ENCODE results near the gene OTOA.

OTOA gene

DNA sequence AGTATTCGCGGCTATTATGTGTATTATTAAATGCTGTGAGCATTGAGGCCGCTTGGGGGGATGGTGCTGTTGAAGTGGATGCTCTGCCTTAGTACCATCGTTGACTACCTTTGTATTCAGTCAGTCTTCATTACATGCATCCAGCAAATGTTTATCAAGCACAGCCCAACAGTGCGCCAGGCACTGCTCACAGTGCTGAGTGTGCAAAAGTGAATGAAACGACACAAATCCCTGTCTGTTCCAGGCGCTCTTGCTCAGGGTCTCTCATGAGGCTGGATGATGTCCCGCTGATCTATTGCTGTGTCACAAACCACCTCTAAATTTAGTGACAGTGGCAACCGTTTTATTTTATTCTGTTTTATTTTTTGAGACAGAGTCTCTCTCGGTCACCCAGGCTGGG is 53.8 kb downstream of the OTOA start:
- Histone ChIP-seq H3K4ac (ENCODE audit: low read depth, low read length) (no peak overlapping the region), H3K27ac (ENCODE audit: low read depth, low read length) (no peak overlapping the region), H2BK15ac (replicated peaks; ENCODE audit: low read depth) (no peak overlapping the region), H3K23ac (ENCODE audit: low read length) (no peak overlapping the region), H4K8ac (ENCODE audit: low read depth, low read length) (no peak overlapping the region), H3K27me3 (ENCODE audit: insufficient read depth, low read length, poor library complexity) (no peaks in the 10 kb centered on the region), H2BK5ac (ENCODE audit: low read length) (no peak overlapping the region), H3K36me3 (ENCODE audit: control insufficient read depth, insufficient read depth, low read length) (no peaks in the 10 kb centered on the region), H3K18ac (ENCODE audit: low read length) (no peak overlapping the region), H4K5ac (ENCODE audit: low read length) (no peak overlapping the region), H3K4me2 (ENCODE audit: low read length) (no peak overlapping the region), H2BK120ac (ENCODE audit: low read depth, low read length) (no peak overlapping the region), H2AK5ac (ENCODE audit: low read length) (no peak overlapping the region), H3K56ac (ENCODE audit: low read length) (no peak overlapping the region), H3K79me1 (ENCODE audit: low read length) (no peaks in the 10 kb centered on the region), H3K4me3 (ENCODE audit: low read length) (no peak overlapping the region), H3K79me2 (ENCODE audit: control insufficient read depth, insufficient read depth, low read length) (no peaks in the 10 kb centered on the region), H3K9ac (ENCODE audit: low read length) (no peak overlapping the region), H3K4me1 (ENCODE audit: control insufficient read depth, low read depth, low read length) (no peaks in the 10 kb centered on the region)
- DNase-seq, result no peak
- no CpG with 5 or more reads among the region's 10 CpGs for WGBS (ENCODE audit: extremely low coverage, insufficient coverage, low lambda C conversion rate)

DNA sequence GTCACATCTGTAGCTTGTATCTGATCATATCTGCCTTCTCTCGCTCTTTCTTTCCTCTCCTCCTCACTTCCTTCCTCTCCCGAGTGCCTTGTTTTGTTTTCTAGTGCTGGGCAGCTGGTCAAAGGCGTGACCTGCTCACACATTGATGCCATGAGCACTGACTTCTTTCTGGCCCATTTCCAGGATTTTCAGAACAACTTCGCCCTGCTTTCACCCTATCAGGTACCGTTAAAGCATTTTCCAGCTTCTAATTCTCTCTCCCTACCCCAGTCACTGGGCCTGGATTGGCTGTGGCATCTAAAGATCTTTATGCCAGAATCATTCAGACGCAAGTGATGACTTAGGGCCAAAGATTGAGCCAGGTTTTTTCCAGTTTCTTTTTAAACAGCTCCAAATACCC is 55.5 kb downstream of the OTOA start:
- no CpG with 5 or more reads among the region's 6 CpGs for WGBS (ENCODE audit: extremely low coverage, insufficient coverage, low lambda C conversion rate)
- H3K4ac ChIP-seq (ENCODE audit: low read depth, low read length), result no peak overlapping the region
- no peak overlapping the region for H4K5ac ChIP-seq (ENCODE audit: low read length)

GRCh38 chr16:21720533-21720932 is 56.8 kb downstream of the OTOA start:
- no peak overlapping the region for H4K8ac ChIP-seq (ENCODE audit: low read depth, low read length)
- H3K79me1 ChIP-seq (ENCODE audit: low read length), result no peaks in the 10 kb centered on the region
- no peaks in the 10 kb centered on the region for H3K36me3 ChIP-seq (ENCODE audit: control insufficient read depth, insufficient read depth, low read length)
- DNase-seq, result no peak
- H3K27ac ChIP-seq (ENCODE audit: low read depth, low read length), result no peak overlapping the region
- no peak overlapping the region for H3K4me3 ChIP-seq (ENCODE audit: low read length)
- H3K18ac ChIP-seq (ENCODE audit: low read length), result no peak overlapping the region
- no peak overlapping the region for H3K56ac ChIP-seq (ENCODE audit: low read length)
- H3K4ac ChIP-seq (ENCODE audit: low read depth, low read length), result no peak overlapping the region
- H3K79me2 ChIP-seq (ENCODE audit: control insufficient read depth, insufficient read depth, low read length), result no peaks in the 10 kb centered on the region
- H2BK15ac ChIP-seq (replicated peaks; ENCODE audit: low read depth), result no peak overlapping the region
- no CpG with 5 or more reads among the region's 2 CpGs for WGBS (ENCODE audit: extremely low coverage, insufficient coverage, low lambda C conversion rate)
- no peak overlapping the region for H2AK5ac ChIP-seq (ENCODE audit: low read length)
- no peak overlapping the region for H3K23ac ChIP-seq (ENCODE audit: low read length)
- H3K9ac ChIP-seq (ENCODE audit: low read length), result no peak overlapping the region
- no peaks in the 10 kb centered on the region for H3K27me3 ChIP-seq (ENCODE audit: insufficient read depth, low read length, poor library complexity)
- no peak overlapping the region for H3K4me2 ChIP-seq (ENCODE audit: low read length)
- H2BK120ac ChIP-seq (ENCODE audit: low read depth, low read length), result no peak overlapping the region
- H4K5ac ChIP-seq (ENCODE audit: low read length), result no peak overlapping the region
- no peaks in the 10 kb centered on the region for H3K4me1 ChIP-seq (ENCODE audit: control insufficient read depth, low read depth, low read length)
- H2BK5ac ChIP-seq (ENCODE audit: low read length), result no peak overlapping the region

More for the DNA sequence above, 55.5 kb downstream of the OTOA start:
- Histone ChIP-seq H3K56ac (ENCODE audit: low read length) (no peak overlapping the region), H3K27me3 (ENCODE audit: insufficient read depth, low read length, poor library complexity) (no peaks in the 10 kb centered on the region), H3K79me2 (ENCODE audit: control insufficient read depth, insufficient read depth, low read length) (no peaks in the 10 kb centered on the region), H3K4me2 (ENCODE audit: low read length) (no peak overlapping the region), H2BK120ac (ENCODE audit: low read depth, low read length) (no peak overlapping the region), H3K4me1 (ENCODE audit: control insufficient read depth, low read depth, low read length) (no peaks in the 10 kb centered on the region), H3K79me1 (ENCODE audit: low read length) (no peaks in the 10 kb centered on the region), H3K9ac (ENCODE audit: low read length) (no peak overlapping the region), H3K27ac (ENCODE audit: low read depth, low read length) (no peak overlapping the region), H2AK5ac (ENCODE audit: low read length) (no peak overlapping the region), H3K23ac (ENCODE audit: low read length) (no peak overlapping the region), H4K8ac (ENCODE audit: low read depth, low read length) (no peak overlapping the region), H2BK15ac (replicated peaks; ENCODE audit: low read depth) (no peak overlapping the region), H3K4me3 (ENCODE audit: low read length) (no peak overlapping the region), H3K18ac (ENCODE audit: low read length) (no peak overlapping the region), H2BK5ac (ENCODE audit: low read length) (no peak overlapping the region), H3K36me3 (ENCODE audit: control insufficient read depth, insufficient read depth, low read length) (no peaks in the 10 kb centered on the region)
- DNase-seq, result no peak

DNA sequence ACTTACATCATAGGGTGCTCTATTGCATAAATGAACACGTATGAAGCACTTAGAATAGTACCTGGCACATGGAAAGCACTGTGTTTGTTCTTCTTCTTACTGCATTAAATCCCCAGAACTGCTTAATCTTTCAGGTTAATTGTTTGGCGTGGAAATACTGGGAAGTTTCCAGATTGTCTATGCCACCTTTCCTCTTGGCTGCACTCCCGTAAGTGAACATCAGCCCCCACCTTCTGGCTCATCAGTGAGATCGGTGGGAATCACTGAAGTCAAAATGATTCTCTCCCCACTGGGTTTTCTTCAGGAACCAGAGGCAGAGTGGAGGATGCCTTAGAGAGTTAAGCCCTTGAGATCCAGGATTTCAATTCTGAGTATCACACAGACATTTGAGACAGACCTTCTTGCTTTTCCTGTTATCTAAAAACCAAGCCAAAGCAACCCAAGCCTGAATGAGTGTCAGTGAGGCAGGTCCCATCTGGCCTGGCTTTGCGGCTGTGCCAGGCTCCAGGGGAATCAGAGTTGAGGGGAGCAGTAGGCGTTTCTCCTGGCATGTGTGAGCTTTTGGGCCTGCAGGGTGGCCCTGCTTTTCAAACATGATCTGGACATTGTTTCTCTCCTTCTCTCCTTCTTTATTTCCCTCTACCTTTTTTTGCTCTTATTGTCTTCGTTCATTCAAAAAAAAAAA is 59.1 kb downstream of the OTOA start:
- Histone ChIP-seq H3K4me1 (ENCODE audit: control insufficient read depth, low read depth, low read length) (no peaks in the 10 kb centered on the region), H3K4ac (ENCODE audit: low read depth, low read length) (no peak overlapping the region), H3K23ac (ENCODE audit: low read length) (no peak overlapping the region), H3K79me2 (ENCODE audit: control insufficient read depth, insufficient read depth, low read length) (no peaks in the 10 kb centered on the region), H4K8ac (ENCODE audit: low read depth, low read length) (no peak overlapping the region), H3K9ac (ENCODE audit: low read length) (no peak overlapping the region), H3K18ac (ENCODE audit: low read length) (no peak overlapping the region), H2AK5ac (ENCODE audit: low read length) (no peak overlapping the region), H3K27me3 (ENCODE audit: insufficient read depth, low read length, poor library complexity) (no peaks in the 10 kb centered on the region), H3K4me2 (ENCODE audit: low read length) (no peak overlapping the region), H2BK120ac (ENCODE audit: low read depth, low read length) (no peak overlapping the region), H3K36me3 (ENCODE audit: control insufficient read depth, insufficient read depth, low read length) (no peaks in the 10 kb centered on the region), H3K56ac (ENCODE audit: low read length) (no peak overlapping the region), H2BK15ac (replicated peaks; ENCODE audit: low read depth) (no peak overlapping the region), H3K27ac (ENCODE audit: low read depth, low read length) (no peak overlapping the region), H3K4me3 (ENCODE audit: low read length) (no peak overlapping the region), H2BK5ac (ENCODE audit: low read length) (no peak overlapping the region), H3K79me1 (ENCODE audit: low read length) (no peaks in the 10 kb centered on the region), H4K5ac (ENCODE audit: low read length) (no peak overlapping the region)
- DNase-seq, result no peak
- no CpG with 5 or more reads among the region's 7 CpGs for WGBS (ENCODE audit: extremely low coverage, insufficient coverage, low lambda C conversion rate)

- Histone ChIP-seq H3K79me2 (ENCODE audit: control insufficient read depth, insufficient read depth, low read length) (no peaks in the 10 kb centered on the region), H2AK5ac (ENCODE audit: low read length) (no peak overlapping the region), H3K18ac (ENCODE audit: low read length) (no peak overlapping the region), H3K9ac (ENCODE audit: low read length) (no peak overlapping the region), H2BK15ac (replicated peaks; ENCODE audit: low read depth) (no peak overlapping the region), H3K4ac (ENCODE audit: low read depth, low read length) (no peak overlapping the region), H3K79me1 (ENCODE audit: low read length) (no peaks in the 10 kb centered on the region), H3K23ac (ENCODE audit: low read length) (no peak overlapping the region), H2BK5ac (ENCODE audit: low read length) (no peak overlapping the region), H4K5ac (ENCODE audit: low read length) (no peak overlapping the region), H3K56ac (ENCODE audit: low read length) (no peak overlapping the region), H3K36me3 (ENCODE audit: control insufficient read depth, insufficient read depth, low read length) (no peaks in the 10 kb centered on the region), H3K27me3 (ENCODE audit: insufficient read depth, low read length, poor library complexity) (no peaks in the 10 kb centered on the region), H2BK120ac (ENCODE audit: low read depth, low read length) (no peak overlapping the region), H3K4me3 (ENCODE audit: low read length) (no peak overlapping the region), H3K4me2 (ENCODE audit: low read length) (no peak overlapping the region), H4K8ac (ENCODE audit: low read depth, low read length) (no peak overlapping the region), H3K27ac (ENCODE audit: low read depth, low read length) (no peak overlapping the region), H3K4me1 (ENCODE audit: control insufficient read depth, low read depth, low read length) (no peaks in the 10 kb centered on the region)
- no peak for DNase-seq
- WGBS (ENCODE audit: extremely low coverage, insufficient coverage, low lambda C conversion rate), result no CpG with 5 or more reads among the region's 2 CpGs
These were observed 59.8 kb downstream of the OTOA start for GRCh38 chr16:21723532-21723931.

DNA sequence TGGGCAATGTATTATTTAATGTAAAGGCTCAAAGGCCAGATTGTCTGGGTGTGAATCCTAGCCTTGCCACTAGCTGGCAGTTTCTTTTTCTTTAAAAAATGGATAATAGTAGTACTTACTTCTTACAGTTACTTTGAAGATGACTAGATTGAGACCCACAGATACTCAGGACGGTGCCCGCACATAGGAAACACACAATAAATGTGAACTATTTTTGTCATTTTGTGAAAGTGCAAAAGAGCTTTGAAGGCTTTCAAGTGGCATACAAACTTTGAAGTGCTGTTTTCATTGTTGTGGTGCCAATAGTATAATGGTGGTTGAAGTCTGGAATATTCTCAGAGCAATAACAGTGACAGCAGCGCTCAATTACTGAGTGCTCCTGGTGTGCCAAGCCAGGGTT is 63.6 kb downstream of the OTOA start:
- Histone ChIP-seq H2AK5ac (ENCODE audit: low read length) (no peak overlapping the region), H3K36me3 (ENCODE audit: control insufficient read depth, insufficient read depth, low read length) (no peaks in the 10 kb centered on the region), H3K18ac (ENCODE audit: low read length) (no peak overlapping the region), H3K4ac (ENCODE audit: low read depth, low read length) (no peak overlapping the region), H3K27me3 (ENCODE audit: insufficient read depth, low read length, poor library complexity) (no peaks in the 10 kb centered on the region), H3K79me2 (ENCODE audit: control insufficient read depth, insufficient read depth, low read length) (no peaks in the 10 kb centered on the region), H3K4me3 (ENCODE audit: low read length) (no peak overlapping the region), H4K8ac (ENCODE audit: low read depth, low read length) (no peak overlapping the region), H3K9ac (ENCODE audit: low read length) (no peak overlapping the region), H3K79me1 (ENCODE audit: low read length) (no peaks in the 10 kb centered on the region), H2BK5ac (ENCODE audit: low read length) (no peak overlapping the region), H3K27ac (ENCODE audit: low read depth, low read length) (no peak overlapping the region), H3K4me1 (ENCODE audit: control insufficient read depth, low read depth, low read length) (no peaks in the 10 kb centered on the region), H4K5ac (ENCODE audit: low read length) (no peak overlapping the region), H2BK120ac (ENCODE audit: low read depth, low read length) (no peak overlapping the region), H3K56ac (ENCODE audit: low read length) (no peak overlapping the region), H3K23ac (ENCODE audit: low read length) (no peak overlapping the region), H2BK15ac (replicated peaks; ENCODE audit: low read depth) (no peak overlapping the region), H3K4me2 (ENCODE audit: low read length) (no peak overlapping the region)
- no peak for DNase-seq
- WGBS (ENCODE audit: extremely low coverage, insufficient coverage, low lambda C conversion rate), result no CpG with 5 or more reads among the region's 3 CpGs

All from mesendoderm (in vitro differentiated cells).